ENCODE results near the gene NUP210.

The NUP210 gene

DNA sequence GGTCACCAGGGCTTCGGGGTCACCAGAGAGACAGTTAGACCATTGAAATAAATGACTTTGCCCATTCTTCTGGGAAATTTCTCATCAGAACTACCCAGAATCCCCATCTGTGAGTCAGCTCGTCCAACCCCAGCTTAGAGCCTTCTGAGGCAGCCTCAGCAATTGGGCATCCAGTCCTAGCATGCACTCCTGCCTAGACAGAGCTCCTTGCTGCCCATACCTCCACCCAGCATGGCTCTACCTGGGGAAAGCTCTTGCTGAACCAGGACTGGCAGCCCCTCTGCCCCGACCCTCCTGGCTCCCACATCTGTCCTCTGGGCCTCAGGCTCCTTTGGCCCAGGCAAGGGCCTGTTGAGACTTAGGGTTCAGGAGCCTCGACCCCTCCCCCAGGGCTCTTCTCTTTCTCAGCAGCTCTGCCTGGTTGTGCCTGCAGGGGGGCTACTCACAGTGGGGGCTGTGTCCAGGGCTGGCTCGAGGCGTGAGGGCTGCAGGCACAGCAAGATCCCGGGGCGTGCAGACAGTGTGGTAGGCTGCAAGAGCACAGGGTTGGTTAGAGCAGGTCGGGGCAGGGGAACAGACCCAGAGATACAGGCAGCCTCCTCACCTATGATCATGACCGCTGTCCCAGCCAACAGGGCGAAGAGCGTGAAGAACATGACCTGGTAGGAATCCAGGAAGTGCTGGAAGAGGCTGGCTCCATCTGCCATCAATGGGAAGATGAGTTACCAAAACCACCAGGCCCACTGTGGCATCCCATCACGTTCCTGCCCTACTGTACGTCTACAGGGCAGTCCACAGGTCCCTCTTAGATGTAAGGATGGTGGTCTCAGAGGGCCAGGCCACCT, 101.3 kb downstream of the NUP210 start:
- DNase-seq, result no peak

DNA sequence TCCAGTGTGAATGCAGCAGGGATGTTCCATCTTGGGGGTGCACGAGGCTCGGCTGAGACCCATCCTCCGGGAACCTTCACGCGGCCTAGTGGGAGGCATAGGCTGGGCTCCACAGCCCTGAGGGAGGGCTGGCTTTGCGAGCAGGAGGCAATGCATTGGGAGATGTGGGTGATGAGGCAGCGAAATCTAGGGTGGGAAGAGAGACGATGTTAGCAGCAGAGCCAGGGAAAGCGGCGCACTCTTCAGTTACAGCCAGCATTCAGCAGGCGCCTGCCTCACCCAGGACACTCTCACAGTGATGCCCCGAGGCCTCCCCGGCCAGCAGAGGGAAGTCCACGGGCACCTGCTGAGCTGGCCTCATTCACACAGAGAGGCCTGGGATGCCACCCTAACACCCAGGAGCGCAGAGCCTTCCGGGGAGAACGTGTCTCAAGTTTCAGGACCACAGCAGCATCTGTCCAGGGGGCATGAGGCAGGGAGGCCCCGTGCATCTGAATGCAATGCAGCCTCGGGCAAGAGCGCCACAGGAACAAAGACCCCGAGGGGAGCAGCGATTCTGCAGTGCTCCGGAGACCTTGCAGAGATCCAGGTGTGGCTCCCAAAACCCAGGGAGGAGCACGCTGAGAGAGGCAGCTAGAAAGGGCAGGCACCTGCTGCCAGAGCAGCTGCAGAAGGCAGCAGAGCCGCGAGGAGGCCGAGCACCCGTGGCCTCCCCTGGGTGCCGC, 102.4 kb downstream of the NUP210 start:
- no peak for DNase-seq

DNA sequence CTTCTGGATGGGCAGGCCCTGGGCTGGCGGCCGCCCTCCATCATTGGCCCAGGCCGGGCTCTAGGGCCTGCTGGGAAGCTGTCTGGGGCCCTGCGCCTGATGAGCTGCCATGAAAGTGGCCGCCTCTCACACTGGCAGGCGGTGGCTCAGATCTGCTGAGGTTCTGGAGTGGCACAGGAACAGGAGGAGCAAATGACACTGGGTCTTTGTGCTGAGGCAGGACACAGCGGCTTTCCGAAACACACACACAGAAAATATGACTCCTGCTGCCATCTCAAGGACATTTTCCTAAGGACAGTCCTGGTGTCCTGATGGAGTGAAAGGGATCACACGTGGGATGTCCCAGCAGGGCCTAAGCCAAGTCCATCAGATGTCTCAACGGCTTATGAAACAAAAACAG, 103.5 kb downstream of the NUP210 start:
- no peak for DNase-seq

DNA sequence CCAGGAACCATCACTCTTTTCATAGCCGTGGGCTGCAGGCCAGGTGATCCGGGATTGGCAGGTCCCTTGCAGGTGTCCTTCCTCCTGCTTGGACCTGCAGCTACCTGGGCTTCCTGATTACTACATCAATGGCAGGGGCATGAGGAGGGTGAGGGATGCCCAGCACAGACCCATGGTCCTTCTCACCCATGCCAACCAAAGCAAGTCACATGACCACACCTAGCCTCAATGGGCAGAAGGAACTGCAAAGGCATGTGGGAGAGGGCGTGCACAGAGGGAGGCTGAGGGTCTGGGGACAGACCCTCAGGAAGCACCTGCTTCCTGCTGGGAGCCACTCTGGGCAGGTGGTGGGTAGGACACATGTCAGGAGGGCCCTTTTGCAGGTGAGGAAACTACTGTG, 105.2 kb downstream of the NUP210 start:
- DNase-seq, result no peak

DNA sequence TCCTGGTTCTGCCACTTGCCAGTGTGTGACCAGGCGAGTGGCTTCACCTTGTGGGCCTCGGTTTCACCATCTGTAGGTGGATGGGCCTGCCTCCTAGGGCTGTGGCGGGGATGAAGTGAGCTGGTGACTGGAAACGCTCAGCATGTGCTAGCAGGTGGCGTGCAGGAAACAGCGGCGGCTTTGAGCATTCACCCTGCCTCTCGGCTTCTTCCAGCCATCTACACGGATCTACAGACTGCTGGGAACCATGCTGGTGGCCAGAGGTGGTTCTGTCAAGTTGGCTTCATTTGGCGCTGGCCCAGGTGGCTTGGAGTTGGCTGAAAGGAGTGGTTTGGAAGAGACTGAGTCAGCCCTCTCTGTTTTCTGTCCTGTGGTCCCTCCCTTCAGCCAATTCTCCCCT, 106.3 kb downstream of the NUP210 start:
- DNase-seq, result no peak

DNA sequence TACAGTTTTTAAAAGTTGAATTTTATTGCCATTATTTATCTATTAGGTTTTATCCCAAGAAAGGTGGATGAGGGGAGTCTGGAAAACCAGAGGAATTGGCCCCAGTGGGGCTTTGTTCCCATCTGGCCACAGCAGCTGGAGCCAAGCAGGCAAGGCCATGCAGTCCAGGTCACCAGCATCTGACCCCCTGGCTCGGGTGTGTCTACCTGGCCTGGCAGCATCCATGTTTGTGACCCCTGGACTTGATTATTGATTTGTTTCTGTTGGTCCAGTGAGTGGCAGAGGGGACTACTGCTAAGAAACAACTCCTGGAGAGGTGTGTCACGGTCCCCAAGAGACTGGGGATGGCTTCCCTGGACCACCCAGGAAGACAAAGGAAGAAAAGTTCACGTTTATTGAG, 111.1 kb downstream of the NUP210 start:
- DNase-seq, result no peak

DNA sequence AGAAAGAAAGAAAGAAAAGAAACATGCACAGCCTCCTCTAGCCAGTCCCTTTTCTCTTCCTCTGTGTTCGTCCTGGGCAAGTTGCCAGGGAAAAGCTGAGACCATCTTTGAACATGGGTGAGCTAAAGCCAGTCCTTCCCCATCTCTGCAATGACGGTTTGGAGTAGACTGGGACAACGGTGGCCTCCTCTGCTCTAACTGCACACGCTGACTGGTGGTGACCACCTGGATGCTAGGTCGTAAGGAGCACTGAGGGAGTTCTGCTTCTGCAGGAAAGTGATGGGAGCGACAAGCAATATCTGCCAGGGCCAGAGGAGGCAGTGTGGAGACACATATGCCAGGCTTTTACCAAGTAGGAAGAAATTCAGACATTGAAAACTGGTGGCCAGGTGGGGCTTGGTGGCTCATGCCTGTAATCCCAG, 111.7 kb downstream of the NUP210 start:
- no peak for DNase-seq

DNA sequence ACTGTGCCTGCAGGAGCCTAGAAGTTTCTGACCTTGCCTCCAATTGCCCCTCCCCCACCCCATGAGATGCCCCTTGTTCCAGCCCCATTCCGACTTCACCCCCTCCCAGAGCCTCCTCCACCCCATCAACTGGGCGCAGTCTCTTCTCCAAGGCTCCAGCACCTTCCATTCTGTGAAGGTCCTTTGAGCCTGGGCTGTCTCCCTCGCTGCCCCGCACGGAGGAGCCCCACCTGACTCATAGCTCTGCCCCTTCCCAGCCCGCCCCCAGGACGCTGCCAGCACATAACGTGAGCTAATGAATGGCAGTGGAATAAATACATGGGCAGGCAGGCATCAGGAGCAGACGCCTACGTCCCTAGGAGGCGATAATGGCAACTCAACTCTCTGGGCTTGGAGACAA, 113.1 kb downstream of the NUP210 start:
- DNase-seq, result no peak

DNA sequence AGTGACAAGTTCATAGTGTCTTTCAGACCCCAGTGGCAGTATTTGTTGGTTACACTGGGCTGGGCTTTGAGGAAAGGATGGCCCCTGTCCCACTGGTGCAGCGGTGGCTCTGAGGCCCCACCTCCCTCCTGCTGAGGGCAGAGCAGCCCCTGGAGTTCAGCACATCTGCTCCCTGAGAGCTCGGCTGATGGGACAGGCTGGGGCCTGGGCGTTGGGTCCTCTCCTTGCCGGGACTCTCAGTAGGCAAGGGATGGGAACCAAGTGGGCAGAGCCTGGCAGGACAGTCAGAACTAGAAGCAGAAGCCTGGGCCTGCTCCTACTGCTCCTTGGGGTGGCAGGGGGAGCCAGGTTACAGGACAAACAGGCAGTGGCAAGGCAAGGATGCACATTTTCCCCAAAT, 114.5 kb downstream of the NUP210 start:
- no peak for DNase-seq

DNA sequence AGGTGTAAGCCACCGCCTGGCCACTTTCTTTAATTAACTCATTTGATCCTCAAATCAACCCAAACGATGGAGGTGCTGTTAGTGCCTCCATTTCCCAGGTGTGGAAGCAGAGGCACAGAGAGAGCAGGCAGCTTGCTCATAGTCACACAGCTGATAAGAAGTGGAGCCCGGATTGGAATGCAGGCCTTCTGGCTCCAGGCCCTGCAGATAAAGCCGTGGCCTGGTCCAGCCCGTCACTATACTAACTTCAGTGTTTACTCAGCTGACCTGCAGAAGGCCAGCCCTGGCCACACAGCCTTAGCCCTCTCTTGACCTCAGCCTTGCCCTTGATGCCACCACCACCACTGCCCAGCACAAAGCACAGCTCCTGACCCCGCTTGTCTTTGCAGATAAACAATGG, 116.7 kb downstream of the NUP210 start:
- DNase-seq, result no peak

DNA sequence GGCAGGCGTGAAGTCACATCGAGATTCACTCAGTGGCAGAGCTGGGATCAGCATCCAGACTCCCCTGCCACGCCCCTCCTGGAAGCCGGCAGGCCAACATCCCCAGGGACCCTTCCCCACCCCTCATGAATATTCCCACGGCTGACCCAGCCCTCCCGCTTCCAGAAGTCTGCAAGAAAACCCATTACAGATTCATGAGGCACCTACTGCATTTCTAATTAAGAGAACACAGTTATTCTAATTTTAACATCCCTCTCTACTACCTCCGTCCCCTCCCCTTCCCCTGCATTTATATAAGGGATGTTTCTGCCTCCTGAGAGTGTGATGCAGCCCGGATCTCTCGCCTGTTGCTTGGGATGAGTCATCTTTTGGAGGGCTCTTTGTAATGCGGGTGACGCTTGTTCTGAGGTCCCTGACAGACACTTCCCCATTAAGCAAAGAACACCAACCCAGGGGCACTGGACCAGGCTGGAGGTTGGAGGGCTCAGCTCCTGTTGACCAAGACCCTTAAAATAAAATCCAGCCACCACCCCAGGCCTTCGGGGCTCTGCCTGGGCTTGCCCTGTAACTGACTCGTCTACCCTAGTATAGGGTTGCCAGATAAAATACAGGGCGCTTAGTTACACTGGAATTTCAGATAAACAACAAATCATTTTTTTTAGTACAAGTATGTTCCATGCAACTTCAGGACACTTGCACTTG, 118.7 kb downstream of the NUP210 start:
- no peak for DNase-seq

DNA sequence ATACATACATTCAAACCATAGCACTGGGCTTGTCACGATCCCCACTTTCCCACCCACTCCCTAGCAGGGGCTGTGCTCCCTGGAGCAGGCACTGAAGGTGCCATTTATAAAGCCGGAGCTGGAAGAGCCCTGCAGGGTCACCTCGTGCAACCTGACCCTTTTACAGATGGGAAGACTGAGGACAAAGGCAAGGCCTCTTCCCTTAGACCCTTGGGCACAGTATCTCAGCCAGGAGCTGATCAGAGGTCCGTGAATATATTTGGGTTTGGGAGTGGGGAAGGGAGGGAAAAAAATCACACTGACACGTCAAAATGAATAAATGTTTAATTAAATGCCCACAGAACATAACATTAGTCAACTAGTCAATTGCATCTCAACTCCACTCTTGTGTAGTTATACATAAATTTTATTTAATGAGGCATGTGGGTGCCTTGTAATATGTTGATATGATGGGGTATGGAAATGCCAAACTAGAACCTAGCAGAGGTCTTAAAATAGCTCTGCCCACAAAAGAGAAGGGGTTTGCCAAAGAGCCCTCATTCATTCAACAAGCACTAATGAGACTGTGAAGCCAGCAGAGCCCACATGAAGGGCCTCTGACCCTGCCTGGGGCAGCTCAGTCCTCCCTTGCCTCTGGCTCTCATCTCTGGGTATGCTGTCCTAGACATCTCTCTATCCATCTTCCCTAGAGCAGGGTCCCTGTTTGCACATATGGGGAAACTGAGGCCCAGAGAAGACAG, 119.4 kb downstream of the NUP210 start:
- no peak for DNase-seq

DNA sequence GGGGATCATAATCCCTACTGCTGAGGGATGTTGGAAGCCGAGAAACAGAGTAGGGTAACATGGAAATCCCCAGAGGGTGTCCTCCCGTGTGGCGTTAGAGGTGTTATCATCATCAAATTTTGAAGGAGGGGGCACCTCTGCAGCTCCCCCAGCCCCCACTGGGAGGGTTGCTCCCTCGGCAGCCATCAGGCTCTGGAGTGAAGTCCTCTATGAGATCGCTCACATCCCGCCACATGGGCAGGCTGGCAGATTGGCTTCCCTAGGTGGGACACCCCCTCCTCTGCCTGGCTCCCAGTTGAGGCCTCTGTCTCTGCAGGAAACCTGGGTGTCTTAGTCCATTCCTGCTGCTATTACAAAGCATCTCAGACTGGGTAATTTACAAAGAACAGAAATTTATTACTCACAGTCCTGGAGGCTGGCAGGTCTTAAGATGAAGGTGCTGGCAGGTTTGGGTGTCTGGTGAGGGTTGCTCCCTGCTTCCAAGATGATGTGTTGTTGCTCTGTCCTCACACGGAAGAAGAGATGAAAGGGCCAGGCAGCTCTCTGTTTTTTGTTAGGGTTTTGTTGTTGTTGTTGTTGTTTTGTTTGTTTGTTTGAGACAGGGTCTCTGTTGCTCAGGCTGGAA, 120.5 kb downstream of the NUP210 start:
- DNase-seq, result no peak

DNA sequence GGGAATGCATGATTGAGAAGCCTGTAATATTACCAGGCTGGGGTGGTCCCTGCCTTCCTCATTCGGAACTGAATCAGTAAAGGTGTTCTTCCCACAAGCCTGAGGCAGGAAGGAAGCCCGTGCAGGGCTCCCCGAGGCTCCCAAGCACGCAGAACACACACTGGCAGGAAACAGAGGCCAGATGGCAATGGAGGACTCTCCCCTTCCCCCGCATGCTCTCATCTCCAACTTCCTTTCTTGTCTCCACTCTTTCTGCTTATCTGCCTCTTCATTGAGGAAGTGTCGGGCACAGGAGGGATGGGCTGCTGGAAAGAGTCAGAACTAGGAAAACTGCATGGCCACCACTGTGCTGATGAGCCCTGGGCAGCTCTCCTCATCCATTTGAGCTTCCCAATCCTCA, 123.5 kb downstream of the NUP210 start:
- no peak for DNase-seq

DNA sequence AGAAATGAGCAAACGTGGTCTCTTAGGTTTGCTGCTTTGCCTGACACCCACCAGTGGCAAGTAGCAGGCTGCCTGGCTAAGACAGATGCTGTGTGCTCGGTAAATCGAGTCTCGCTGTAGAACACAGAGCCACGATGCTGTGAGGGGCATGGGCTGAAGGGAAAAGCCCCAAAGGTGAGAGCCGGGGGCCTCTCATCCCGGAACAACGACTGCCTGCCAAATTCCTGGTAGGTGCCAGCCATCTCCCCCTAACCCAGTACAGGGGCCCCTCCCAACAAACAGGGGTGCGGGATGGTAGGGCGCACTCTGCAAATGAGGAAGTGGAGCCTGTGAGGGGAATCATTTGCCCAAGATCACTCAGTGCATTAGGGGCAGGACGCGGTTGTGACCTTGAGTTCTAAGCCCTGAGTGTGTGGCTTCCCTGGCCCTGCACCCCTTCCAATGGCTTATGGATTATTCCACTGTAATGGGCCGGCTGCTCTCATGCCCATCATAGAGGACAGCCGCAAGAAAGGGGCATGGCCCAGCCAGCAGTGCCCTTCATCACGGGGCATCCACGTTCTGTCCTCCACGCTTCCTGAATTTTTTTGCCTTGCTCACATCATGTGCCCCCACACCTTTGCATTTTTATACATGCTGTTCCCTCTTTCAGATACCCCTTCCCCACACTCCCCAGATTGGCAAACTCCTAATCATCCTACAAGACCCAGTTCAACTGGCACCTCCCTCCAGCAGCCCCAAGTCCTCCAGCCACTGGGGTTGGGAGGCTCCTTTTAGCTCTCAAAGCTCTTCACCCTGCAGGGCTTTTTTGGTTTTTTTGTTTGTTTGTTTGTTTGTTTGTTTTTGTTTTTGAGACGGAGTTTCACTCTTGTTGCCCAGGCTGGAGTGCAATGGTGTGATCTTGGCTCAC, 125.4 kb downstream of the NUP210 start:
- no peak for DNase-seq

DNA sequence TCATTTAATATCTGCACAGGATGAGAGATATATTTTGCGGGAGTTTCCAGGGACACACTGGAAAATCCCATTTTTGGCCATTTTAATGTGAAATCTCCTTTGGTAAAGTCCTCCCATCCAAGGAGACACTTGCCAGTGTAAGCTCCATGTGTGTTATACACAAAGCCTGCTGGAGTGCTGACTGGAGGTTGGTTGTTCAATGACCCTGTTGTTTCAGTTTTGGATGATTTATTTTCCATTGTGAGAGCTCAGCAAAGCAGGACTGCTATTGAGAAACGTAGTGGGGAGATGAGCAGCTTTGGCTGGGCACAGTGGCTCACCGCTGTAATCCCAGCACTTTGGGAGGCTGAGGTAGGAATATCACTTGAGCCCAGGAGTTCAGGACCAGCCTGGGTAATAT, 127.7 kb downstream of the NUP210 start:
- DNase-seq, result no peak

DNA sequence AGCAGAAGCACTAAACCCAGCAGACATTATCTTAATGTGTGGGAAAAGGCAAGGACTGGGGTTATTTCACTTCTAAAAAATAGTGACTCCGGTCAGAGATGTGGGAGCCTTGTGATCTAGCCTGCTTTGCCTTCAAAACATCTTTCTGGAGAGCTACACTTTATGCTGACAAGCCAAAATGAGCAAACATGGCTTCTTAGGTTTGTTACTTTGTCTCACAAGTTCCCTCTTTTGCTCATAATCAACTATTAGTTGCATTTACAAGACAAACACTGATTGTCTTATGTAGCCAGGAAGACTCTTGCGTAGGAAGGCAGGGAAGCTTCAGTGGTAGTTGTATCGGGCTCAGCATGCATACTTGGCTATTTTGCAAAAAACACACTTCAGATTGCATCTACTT, 129.2 kb downstream of the NUP210 start:
- no peak for DNase-seq

DNA sequence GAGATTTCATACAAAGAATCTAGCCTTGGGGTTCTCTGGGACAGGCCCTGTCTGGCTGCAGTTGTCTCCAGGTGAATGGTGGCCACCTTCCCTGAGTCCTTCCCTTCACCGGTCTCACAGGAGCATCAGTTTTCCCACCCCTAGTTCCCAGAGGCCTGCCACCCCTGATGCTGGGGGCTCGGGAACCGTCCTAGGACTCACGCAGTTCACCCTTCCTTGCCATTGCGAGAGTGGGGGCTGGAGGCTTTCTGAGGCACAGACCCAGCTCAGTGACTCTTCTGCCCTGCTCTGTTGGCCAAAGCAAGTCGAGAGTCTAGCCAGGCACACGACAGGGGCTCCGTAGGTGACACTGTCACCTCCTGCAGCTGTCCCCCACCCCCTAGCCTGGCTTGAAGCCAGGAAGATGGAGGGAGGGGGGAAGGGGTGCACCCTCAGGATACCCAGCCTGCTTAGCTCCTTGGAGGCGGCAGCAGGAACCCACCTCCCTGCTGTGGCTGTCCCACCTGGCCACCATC, 130.3 kb downstream of the NUP210 start:
- no peak for DNase-seq

DNA sequence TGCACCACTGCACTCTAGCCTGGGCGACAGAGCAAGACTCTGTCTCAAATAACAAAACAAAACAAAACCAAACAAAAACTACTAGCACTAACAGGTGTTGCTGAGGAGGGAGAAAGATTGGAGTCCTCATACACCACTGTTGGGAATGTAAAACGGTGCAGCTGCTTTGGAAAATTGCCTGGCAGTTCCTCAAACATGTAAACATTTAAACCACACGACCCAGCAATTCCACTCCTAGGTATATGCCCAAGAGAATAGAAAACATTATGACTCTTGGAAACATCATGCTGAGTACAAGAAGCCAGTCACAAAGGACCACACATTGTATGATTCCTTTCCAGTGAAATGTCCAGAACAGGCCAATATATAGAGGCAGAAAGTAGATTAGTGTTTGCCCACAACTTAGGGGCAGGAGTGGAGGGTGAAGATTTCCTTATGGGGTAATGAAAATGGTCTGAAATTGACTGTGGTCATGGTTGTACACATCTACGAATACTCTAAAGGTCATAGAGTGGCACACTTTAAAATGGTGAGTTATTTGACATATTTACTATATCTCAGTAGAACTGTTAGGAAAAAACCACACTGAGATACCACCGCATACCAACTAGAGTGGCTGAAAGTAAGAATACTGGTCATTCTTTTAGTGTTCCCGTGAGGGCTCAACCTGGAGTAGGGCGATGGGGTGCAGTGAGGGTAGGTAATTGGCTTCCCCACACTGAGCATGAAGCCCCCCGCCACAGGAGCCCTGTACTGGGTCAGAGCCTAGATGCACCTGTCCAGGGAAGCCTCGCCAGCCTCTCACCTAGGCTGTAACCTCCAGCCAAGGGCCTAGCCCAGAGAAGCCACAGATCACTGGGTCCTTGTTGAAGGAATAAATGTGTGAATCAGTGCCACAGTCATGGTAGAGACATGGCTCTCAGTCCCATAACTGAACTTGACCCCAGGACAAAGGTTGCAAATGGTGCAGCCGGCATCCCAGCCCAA, 131.1 kb downstream of the NUP210 start:
- DNase-seq, result no peak

DNA sequence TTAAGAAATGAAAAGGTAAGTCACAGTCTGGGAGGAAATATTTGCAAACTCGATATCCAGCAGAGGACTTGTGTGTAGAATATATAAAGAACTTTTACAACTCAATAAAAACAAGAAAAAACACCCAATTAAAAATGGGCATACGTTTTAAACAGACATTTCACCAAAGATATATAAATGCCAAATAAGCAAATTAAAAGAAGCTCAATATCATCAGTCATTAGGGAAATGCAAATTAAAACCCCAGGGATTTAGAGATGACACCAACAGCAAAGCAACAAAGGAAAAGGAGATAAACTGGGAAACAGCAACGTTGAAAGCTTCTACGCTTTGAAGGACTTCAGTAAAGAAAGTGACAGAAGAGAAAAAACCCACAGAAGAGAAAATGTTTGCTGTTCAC, 132.3 kb downstream of the NUP210 start:
- no peak for DNase-seq

Measured in NCI-H1930 (cell line).